Measurements from ENCODE around the gene BTBD2.

Gene BTBD2

DNA sequence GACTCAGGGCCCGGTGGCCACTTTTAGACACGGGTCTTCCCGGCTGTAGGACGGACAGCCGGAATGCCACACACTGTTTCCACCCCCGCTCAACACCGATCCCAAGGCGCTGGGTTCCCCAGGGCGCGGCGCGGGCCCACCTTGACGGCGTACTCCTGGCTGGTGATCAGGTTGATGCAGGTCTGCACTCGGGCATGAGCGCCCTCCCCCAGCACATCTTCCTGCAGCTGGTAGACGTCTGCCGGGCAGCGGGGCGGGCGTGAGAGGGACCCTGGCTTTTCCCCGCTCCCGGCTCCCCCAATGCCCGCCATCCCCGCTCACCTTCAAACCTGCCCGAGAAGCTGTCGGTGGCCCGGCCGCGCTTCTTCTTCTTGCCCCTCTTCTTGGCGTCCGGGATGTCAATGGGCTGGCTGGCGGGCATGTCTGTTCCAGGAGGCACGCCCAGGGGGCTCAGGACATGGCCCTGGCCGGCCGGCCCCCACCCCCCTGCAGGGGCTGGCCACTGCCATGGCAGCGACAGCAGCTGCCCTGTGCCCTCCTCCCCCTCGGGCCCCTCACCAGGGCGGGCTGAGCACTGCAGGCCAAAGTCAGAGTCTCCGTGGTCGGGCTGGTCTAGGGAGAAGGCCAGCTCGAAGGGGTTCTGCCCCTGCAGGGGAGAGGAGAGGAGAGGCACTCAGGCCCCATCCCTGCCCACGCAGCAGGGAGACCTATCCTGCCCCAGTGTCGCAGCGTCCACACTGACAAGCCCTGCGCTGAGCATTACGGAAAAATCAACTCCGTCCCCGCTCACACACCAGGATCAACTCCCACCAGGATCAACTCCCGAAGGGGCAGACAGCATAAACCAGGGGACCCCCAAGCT lies 30.8 kb upstream of the BTBD2 start:
- Mint-ChIP-seq H3K9me3 (no peaks in the 10 kb centered on the region), H3K36me3 (peaks cover 97% of the 10 kb centered on the region), H3K4me1 (peaks cover 65% of the 10 kb centered on the region), H3K27ac (peak overlapping the region; percentile 83), H3K4me3 (peak overlapping the region; percentile 78)
- DNase-seq (ENCODE audit: low spot score in 2 of 2) (no peak), ATAC-seq (no peak)

DNA sequence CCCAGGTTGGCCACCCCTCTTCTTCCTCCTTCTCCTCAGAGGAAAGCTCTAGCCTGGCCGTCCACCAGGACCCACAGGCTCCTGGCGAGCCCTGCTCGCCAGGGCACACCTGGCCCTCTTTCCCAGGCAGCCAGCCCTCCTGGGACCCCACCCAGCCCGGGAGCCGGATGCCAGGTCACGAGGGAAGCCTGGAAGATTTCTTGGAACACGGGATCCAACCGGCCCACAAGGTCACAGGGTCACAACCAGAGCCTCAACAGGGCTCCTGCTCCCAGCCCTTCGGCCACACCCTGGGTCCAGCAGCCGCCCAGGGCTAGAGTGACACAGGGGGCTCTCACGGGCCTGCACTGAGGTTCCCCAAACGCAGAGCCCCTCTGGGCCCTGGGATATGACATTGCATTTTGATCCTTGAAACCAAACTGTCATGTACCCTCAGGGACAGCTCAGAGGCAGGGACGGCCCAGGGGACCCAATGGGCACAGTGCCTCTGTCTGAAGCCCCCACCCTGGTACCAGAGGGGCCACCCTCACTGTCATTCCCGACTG lies 30.1 kb upstream of the BTBD2 start:
- H3K9me3 Mint-ChIP-seq: no peaks in the 10 kb centered on the region
- ATAC-seq: no peak
- H3K27ac Mint-ChIP-seq: peak overlapping the region; percentile 91
- peaks cover 68% of the 10 kb centered on the region for H3K4me1 Mint-ChIP-seq
- no peak for DNase-seq (ENCODE audit: low spot score in 2 of 2)
- H3K36me3 Mint-ChIP-seq: peaks cover 100% of the 10 kb centered on the region
- H3K4me3 Mint-ChIP-seq: no peak overlapping the region

DNA sequence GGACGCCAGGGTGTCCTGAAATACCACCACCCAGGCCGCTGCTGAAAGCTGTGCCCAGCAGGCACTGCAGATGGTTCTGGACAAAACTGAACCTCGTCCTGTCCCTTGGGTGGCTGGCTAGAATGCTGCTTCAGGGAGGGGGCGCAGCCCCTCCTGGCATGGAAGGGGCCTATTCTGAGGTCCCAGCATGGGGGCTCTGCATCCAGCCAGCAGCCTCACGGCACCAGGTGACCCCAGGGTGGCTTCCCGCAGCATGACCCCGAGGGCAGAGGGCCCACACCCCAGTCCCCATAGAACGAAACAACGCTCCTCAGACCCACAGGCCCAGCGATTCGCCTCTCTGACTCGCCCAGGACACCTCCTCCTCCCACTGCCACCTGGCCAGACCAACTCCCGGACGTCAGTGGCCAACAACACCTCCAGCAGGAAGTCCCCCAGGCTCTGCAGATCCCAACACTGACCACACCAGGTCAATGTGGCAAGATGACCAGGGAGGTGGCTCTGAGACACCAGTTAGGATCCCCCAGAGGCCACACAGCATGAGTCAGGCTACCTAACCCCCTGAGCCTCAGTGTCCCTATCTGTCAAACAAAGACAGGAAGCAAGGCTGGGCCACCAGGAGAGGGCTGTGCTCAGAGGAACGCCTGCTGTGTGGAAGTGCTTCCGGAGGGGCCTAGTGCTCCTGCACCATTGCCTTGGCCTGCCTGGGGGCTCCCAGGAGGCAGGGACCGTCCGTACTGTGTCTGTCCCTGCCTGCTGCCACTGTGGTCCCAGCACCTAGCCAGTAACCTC lies 29.4 kb upstream of the BTBD2 start:
- H3K9me3 Mint-ChIP-seq: no peaks in the 10 kb centered on the region
- no peak for DNase-seq (ENCODE audit: low spot score in 2 of 2)
- H3K27ac Mint-ChIP-seq: peak overlapping the region; percentile 91
- ATAC-seq: no peak
- H3K4me3 Mint-ChIP-seq: no peak overlapping the region
- H3K4me1 Mint-ChIP-seq: peaks cover 66% of the 10 kb centered on the region
- H3K36me3 Mint-ChIP-seq: peaks cover 100% of the 10 kb centered on the region

DNA sequence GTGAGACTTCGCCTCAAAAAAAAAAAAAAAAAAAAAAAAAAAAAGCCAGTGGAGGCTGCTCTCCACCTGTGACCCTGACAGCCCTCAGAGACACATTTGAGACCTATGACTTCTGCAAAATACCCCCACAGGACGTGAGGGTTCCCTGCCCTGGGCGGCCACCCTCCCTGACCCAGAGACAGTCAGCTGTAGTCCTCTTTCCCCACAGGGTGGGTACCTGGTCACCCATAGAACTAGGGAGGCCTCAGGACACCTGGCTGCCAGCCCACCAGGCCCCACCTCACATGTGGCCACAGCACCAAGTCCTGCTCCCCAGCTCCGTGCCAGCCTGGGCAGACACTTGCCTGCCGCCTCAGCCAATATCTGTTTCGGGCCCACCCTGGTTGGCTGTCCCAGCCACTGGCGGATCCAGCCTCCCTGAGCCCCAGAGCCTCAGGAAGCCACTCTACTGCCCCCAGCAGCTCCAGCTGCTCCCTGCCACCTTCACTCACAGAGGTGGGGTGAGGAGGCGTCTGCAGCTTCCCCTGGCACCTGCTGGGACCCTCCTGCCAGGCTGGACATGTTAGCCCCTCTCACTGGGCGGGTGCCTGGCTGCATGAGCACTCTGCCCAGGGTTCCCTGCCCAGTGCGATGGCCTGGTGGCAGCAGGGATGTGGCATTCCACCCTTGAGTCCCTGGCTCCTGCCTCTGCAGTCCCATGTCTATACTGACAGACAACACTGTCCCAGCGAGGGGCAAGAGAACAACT lies 28.6 kb upstream of the BTBD2 start:
- H3K36me3 Mint-ChIP-seq: peaks cover 100% of the 10 kb centered on the region
- H3K4me1 Mint-ChIP-seq: peaks cover 64% of the 10 kb centered on the region
- peak overlapping the region; percentile 91 for H3K27ac Mint-ChIP-seq
- H3K4me3 Mint-ChIP-seq: peak overlapping the region; percentile 72
- no peaks in the 10 kb centered on the region for H3K9me3 Mint-ChIP-seq
- ATAC-seq (no peak), DNase-seq (ENCODE audit: low spot score in 2 of 2) (no peak)

DNA sequence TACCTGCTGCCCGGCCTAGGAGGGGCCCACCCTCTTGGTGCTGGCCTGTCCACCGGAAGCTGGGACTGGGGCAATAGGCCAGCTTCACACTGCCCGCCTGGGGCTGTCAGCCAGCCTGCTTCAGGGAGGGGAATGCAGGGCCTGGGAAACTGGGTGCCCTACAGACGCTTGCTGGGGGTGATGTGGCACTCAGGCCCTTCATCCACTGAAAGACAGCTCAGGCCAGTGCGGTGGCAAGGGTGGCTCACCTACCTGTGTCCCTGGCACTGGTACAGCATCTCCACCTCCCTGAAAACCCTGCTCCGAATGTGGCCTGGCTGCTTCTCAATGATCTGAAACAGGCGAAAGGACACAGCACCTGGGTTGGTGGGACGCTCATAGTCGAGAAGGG lies 27.7 kb upstream of the BTBD2 start:
- H3K4me3 Mint-ChIP-seq: peak overlapping the region; percentile 72
- ATAC-seq (no peak), DNase-seq (ENCODE audit: low spot score in 2 of 2) (no peak)
- H3K36me3 Mint-ChIP-seq: peaks cover 100% of the 10 kb centered on the region
- H3K4me1 Mint-ChIP-seq: peaks cover 57% of the 10 kb centered on the region
- no peaks in the 10 kb centered on the region for H3K9me3 Mint-ChIP-seq
- H3K27ac Mint-ChIP-seq: peak overlapping the region; percentile 91

DNA sequence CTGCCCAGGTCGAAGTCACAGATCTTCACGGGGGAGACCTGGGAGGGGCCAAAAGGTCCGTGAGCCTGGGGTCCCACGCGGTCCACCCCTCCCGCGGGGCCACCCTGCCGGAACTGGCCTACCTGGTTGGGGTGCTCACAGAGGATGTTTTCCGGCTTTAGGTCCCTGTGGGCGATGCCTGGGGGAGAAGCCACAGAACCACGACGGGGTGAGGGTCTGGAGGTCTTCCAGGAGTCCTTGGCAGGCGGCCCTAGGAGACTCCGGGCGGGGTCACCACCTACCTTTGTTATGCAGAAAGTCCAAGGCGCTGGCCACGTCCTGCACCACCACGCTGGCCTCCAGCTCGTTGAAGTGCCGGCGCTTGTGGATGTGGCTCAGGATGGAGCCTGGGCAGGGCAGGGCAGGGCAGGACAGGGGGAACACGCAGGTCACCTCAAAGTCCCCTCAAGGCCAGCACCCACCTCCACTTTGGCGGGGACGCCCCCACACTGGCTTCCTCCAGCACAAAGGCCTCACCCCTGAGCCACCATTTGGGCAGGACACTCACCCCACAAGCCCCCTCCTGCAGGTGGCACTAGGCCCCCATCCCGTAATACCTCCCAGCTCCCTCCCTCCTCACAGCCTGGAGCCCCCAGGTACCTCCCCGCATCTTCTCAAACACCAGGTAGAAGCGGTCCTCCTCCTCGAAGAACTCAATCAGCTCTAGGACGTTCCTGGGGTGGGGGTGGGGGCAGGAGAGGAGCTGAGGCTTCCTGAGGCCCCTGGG lies 27.2 kb upstream of the BTBD2 start:
- DNase-seq (ENCODE audit: low spot score in 2 of 2) (no peak), ATAC-seq (no peak)
- H3K4me1 Mint-ChIP-seq: peaks cover 51% of the 10 kb centered on the region
- H3K9me3 Mint-ChIP-seq: no peaks in the 10 kb centered on the region
- H3K4me3 Mint-ChIP-seq: peak overlapping the region; percentile 72
- H3K36me3 Mint-ChIP-seq: peaks cover 100% of the 10 kb centered on the region
- peak overlapping the region; percentile 91 for H3K27ac Mint-ChIP-seq

DNA sequence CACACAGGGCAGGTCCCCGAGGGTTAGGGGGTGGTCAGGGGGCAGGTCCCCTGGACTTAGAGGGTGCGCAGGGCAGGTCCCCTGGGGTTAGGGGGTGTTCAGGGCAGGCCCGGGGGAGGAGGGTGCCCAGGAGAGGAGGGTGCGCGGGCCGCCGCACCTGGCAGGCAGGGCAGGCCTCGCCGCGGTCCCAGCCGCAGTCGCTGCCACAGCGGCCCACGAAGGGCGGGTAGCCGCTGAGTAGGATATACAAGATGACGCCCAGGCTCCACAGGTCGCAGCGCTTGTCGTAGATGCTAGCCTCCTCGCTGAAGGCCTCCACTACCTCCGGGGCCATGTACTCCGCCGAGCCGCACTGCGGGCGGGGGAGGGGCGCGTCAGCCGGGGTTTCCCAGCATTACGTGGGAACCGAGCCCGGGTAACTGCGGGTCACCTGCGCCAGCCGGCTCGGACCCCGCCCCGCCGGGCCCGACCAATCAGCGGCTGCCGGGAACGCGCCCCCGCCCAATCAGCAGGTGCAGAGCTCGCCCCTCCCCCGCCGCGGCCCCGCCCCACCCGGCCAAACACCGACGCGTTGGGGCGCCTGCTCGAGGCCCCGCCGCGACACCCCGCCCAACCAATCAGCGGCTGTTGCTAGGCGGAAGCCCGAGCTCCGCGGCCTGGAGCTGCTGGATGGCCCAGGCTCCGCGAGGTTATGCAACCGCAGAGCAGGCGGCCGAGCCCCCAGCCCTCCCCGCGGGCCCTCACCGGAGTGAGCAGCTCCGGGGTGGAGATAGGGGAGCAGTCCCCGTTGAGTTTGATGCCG lies 26.4 kb upstream of the BTBD2 start:
- Mint-ChIP-seq H3K4me3 (peak overlapping the region; percentile 72), H3K9me3 (no peaks in the 10 kb centered on the region), H3K4me1 (peaks cover 44% of the 10 kb centered on the region), H3K36me3 (peaks cover 100% of the 10 kb centered on the region), H3K27ac (peak overlapping the region; percentile 91)
- DNase-seq (ENCODE audit: low spot score in 2 of 2): peak; percentile 96 to 99
- ATAC-seq: peak; percentile 88

DNA sequence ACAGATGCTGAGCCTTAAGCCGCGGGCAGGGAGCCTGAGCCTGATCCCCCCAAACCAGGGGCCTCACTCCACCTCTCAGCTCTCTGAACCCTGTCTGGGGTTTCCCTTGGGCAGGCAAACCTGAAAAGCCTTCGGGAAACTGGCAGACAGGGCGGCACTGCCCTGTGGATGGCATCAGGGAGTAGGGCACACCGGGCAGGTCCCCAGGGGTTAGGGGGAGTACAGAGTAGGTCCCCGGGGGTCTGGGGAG lies 25.8 kb upstream of the BTBD2 start:
- peaks cover 95% of the 10 kb centered on the region for H3K36me3 Mint-ChIP-seq
- ATAC-seq (no peak), DNase-seq (ENCODE audit: low spot score in 2 of 2) (no peak)
- H3K4me1 Mint-ChIP-seq: peaks cover 43% of the 10 kb centered on the region
- peak overlapping the region; percentile 72 for H3K4me3 Mint-ChIP-seq
- peak overlapping the region; percentile 91 for H3K27ac Mint-ChIP-seq
- H3K9me3 Mint-ChIP-seq: no peaks in the 10 kb centered on the region

DNA sequence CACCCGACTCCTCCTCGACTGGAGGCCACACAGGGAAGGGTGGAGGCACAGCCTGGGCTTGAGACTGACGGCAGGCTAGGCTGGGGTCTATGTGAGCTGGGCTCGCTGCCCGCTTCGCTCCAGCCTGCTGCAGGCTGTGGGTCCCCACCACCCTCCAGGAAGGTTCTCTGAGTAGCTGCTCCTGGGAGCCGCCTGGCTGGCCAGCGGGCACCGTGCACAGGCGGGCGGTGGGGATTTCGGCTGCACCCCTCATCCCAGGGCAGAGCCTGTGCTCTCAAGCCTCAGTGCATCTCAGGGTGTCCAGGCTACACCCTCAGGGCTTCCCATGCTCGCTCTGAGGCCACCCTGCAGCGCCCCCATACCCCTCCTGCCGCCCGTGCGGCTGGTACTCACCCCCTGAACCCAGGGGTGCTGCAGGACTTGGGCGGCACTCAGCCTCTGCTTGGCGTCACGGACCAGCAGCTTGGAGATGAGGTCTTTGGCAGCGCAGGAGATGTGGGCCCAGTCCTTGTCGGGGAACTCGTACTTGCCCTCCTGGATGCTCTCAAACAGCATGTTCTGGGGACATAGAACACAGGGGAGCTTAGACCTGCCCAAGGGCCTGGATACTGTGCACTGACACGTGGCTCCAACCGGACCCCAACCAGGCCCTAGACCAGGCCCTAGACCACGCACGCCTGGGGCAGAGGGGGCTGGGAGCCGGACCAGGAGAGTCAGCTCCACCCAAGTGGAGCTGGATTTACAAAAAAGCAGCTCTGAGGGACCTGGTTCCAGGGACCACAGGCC lies 25.3 kb upstream of the BTBD2 start:
- H3K9me3 Mint-ChIP-seq: no peaks in the 10 kb centered on the region
- ATAC-seq (no peak), DNase-seq (ENCODE audit: low spot score in 2 of 2) (no peak)
- peaks cover 94% of the 10 kb centered on the region for H3K36me3 Mint-ChIP-seq
- H3K27ac Mint-ChIP-seq: peak overlapping the region; percentile 91
- peaks cover 43% of the 10 kb centered on the region for H3K4me1 Mint-ChIP-seq
- H3K4me3 Mint-ChIP-seq: peak overlapping the region; percentile 72

DNA sequence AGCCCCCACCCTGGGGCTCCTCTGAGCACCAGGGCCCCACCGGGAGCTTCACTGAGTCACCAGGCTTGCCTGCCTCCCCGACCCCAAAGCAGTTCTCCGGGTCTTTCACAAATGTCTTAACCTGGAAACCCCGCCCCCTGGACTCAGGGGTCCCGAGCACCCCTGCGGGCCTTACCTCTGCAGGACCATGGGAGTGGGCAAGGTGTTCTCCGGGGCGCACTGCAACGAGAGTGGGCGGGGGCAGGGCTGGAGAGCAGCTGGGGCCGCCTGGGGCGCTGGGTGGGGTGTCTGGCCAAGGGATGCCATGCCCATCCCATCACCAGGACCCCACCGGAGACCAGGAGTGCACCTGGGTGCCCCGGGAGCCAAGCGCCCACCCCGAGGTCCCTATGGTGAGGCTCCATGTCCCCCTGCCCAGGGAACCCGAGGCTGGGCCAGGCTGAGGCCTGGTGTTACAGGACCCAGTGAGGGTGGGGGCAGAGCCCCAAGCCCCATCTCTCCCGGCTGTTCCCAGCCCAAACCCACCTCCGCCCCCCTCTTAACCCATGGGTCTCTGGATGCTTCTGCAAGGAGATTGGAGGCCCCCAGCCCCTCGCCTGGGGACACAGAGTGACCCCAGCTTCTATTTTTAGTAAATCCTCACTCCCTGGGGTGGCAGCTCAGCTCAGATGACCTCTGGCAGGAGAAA lies 24.6 kb upstream of the BTBD2 start:
- Mint-ChIP-seq H3K27ac (peak overlapping the region; percentile 91), H3K36me3 (peaks cover 94% of the 10 kb centered on the region), H3K4me1 (peaks cover 46% of the 10 kb centered on the region), H3K4me3 (peak overlapping the region; percentile 72), H3K9me3 (peaks cover 3% of the 10 kb centered on the region)
- DNase-seq (ENCODE audit: low spot score in 2 of 2) (no peak), ATAC-seq (no peak)

DNA sequence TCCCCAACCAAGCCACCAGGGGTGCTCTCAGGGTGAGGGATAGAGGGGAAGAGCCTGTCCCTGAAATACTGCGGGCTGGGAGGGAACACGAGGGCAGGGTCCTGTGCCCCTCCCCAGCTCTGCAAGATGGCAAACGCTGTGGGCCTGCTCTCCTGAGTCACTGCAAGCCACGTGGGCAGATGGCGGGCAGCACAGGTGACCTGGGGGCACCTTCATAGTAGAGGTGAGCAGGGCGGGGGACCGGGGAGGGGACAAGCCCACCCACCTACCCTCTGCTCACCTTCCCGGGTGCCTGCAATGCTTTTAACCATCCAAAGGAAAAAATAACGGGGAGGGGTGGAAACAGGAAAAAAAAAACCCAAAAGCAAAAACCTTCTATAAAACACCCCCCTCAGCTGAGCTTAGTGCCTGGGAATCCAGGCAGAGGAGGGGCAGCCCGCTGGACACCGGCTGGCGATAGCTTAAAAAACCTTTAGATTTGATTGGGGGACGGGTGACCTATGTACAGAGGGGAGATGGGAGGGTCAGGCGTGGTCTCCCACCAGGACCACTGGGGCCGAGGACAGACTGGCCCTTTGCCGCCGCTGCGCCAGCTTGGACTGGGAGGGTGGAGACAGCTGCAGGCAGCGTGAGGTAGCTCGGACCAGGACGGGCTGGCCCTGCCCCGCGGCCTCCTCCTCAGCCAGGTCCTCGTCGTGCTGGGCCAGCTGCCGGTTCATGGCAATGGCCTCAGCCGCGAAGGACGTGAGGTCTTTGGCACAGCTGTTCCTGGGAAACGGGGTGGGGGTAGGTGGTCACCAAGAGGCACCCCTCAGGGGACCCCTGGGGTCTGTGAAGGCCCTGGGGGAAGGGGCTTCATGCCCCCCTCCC lies 23.8 kb upstream of the BTBD2 start:
- ATAC-seq: no peak
- DNase-seq (ENCODE audit: low spot score in 2 of 2): no peak
- H3K4me3 Mint-ChIP-seq: peak overlapping the region; percentile 28
- peaks cover 92% of the 10 kb centered on the region for H3K36me3 Mint-ChIP-seq
- peak overlapping the region; percentile 45 for H3K27ac Mint-ChIP-seq
- peaks cover 3% of the 10 kb centered on the region for H3K9me3 Mint-ChIP-seq
- H3K4me1 Mint-ChIP-seq: peaks cover 46% of the 10 kb centered on the region

DNA sequence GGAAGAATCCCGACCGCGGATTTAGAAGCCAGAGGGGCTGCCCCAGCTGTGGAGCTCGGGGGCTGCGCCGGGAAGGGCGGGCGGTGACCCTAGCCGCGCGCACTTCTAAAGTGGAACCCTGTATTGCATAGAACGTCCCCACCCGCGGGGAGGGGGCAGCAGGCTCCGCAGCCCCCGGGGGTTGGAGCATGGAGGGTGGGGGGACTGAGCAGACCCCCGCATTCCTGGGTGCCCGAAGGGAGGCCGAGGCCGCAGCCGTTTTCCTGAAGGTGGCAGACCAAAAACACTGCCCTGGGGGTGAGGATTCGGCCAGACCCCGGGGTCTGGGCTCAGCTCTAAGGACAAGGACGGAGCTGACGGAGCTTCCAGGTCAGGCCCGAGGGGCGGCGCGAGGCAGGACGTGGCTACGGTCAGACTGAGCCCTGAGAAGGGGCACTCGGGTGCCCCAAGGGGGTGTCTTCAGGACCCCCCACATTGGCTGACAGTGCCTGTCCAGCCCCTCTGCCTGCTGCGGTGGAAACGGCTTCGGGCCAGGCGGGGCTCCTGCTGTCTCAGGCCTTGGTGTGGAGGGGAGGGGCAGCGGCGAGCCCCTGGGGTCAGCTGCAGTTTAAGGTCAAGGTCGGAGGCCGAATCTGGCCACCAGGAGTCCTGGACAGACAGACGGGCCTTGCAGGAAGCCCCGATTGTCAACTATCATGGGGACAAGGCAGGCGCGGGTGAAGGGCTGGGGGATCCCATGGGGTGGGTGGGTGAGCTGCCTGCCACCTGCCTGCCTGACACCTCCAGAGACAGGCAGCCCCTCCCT lies 23.0 kb upstream of the BTBD2 start:
- Mint-ChIP-seq H3K9me3 (peaks cover 3% of the 10 kb centered on the region), H3K4me3 (no peak overlapping the region), H3K27ac (peak overlapping the region; percentile 81), H3K4me1 (peaks cover 37% of the 10 kb centered on the region), H3K36me3 (peaks cover 83% of the 10 kb centered on the region)
- no peak for ATAC-seq
- no peak for DNase-seq (ENCODE audit: low spot score in 2 of 2)
